Measurements from ENCODE around the gene GALNT2.

GALNT2 gene

DNA sequence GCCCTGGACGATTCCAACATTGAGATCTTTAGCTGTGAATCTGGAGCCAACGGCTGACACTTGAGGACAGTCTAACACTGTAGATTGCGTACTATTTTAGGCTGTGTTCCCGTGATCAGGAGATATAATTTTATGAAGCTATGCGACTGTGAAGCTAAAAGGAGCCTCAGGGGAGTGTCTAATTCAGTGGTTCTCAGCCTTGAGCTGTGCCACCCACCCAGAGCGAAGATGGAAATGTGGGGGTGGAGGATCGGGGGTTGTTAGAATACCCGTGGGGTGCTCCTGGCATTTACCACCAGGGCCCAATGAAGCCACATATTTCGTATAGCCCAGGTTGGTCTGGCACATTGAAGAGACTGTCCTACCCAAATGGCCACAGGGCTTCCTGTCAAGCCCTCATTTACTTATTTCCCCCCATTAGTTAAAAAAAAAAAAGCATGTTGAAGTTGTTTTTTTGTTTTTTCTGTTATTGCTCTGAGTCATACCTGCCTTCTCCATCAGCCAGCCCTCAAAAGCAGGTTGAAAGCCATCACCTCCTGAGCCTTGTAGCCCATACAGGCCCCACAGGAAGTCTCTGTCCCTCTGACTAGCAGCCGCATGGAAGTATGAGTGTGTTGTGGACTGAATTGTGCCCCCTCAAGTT is 141.7 kb downstream of the GALNT2 start:
- DNase-seq (ENCODE audit: low read depth) = no peak
- no peak overlapping the region for H3K4me3 ChIP-seq (ENCODE audit: control insufficient read depth, low read depth, low read length)
- TF ChIP-seq, protein P1, sequence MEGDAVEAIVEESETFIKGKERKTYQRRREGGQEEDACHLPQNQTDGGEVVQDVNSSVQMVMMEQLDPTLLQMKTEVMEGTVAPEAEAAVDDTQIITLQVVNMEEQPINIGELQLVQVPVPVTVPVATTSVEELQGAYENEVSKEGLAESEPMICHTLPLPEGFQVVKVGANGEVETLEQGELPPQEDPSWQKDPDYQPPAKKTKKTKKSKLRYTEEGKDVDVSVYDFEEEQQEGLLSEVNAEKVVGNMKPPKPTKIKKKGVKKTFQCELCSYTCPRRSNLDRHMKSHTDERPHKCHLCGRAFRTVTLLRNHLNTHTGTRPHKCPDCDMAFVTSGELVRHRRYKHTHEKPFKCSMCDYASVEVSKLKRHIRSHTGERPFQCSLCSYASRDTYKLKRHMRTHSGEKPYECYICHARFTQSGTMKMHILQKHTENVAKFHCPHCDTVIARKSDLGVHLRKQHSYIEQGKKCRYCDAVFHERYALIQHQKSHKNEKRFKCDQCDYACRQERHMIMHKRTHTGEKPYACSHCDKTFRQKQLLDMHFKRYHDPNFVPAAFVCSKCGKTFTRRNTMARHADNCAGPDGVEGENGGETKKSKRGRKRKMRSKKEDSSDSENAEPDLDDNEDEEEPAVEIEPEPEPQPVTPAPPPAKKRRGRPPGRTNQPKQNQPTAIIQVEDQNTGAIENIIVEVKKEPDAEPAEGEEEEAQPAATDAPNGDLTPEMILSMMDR (IDR thresholded peaks at IDR 0.05; ENCODE audit: control insufficient read depth, insufficient read depth, low read depth, low read length, missing control alignments) = no peak

DNA sequence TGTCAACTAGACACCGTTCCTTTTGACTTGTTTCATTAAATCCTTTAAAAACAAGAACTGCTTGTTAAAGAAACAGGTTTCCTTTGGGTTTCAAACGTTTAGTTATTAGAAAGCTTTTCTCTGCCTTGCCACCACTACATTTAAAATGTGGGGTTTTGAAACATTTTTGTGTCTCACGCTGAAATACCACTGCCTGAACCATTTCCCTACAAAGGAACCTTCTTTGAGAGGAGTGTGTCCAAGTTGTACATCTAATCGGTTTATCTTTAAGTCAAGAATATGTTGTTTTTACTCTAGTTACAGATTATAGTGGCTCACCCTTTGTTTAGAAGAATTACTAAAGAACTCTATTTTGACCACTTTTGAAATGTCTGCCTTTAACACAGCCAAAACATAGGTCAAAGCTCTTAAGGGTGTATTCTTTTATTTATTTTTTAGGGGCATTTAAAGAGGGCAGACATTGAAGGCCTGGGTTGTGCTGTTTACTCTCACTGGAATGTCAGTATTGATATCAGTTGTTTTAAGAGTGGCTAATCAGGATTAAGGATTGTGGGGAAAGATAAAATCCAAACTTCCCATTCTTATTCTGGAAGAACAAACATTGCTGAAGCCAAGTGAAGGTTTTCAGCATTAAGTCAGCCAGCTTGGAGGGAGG is 143.4 kb downstream of the GALNT2 start:
- no peak overlapping the region for H3K4me3 ChIP-seq (ENCODE audit: control insufficient read depth, low read depth, low read length)
- TF ChIP-seq, protein P1 (IDR thresholded peaks at IDR 0.05; ENCODE audit: control insufficient read depth, insufficient read depth, low read depth, low read length, missing control alignments) = no peak
- DNase-seq (ENCODE audit: low read depth) = no peak

DNA sequence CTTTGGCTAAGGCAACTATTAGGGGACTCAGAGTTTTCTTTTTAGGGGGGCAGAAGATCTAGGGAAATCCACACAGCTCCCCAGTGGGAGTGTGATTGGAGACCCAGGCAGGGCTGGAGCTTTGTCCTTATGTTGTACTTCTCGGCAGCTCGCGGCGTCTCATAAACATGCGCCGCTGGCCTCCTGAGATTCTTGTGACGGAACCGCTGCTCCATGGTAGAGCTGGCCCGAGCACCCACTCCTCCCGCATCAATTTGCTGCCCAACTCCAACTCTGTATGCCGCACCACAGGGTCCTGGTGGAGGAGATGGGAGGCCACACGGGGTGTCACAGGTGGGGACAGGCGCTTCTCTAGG is 143.9 kb downstream of the GALNT2 start:
- TF ChIP-seq, protein P1 (IDR thresholded peaks at IDR 0.05; ENCODE audit: control insufficient read depth, insufficient read depth, low read depth, low read length, missing control alignments) = no peak
- DNase-seq (ENCODE audit: low read depth) = no peak
- H3K4me3 ChIP-seq (ENCODE audit: control insufficient read depth, low read depth, low read length) = no peak overlapping the region

DNA sequence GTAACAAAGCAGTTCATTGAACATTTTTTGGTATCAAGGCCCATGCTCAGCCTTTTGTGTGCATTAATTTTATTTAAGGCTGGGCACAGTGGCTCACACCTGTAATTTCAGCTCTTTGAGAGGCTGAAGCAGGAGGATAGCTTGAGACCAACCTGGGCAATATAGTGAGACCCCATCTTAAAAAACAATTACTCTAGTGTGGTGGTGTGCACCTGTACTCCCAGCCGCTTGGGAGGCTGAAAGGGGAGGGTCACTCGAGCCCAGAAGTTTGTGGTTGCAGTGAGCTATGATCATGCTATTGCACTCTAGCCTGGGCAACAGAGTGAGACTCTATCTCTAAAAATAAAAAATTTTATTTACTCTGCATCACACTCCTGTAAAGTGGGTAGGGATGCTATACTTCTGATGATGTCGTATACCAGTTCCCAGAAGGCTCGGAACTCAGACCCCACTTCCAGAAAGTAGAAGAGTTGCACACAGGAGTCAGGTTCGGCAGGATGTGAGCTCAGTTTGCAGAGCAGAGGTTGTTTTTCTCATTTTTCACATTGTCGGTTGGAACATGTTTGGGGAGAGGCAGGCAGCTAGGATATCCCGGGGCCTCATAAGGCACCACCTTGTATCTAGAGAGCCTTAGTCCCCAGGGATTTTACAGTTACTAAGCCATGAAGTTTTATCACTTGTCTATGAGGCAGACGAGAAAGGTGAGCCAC is 144.6 kb downstream of the GALNT2 start:
- TF ChIP-seq, protein P1 (IDR thresholded peaks at IDR 0.05; ENCODE audit: control insufficient read depth, insufficient read depth, low read depth, low read length, missing control alignments) = no peak
- no peak for DNase-seq (ENCODE audit: low read depth)
- no peak overlapping the region for H3K4me3 ChIP-seq (ENCODE audit: control insufficient read depth, low read depth, low read length)

DNA sequence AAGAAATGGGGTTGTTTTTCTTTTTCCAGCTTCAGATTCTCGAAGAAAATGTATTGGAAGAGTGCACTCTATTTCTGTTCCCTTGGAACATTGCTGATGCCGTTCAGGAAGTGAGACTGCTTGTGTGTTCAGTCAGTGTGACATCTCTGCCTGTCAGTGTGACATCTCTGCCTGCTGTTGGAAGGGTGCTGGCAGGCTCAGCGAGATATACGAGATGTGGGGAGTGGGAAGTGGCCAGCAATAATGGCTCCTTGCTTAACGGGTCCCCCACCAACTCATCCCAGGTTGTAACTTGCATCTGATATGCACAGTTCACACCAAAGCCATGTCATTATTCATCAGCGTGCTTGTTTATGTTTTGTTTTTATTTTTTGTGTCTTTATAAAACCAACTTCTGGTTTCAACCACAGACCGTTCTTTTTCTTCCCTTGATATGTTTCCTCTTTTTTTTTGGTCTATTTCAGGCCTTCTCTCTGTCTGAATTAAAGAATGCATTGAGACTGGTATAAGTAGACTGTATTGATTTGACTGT is 145.4 kb downstream of the GALNT2 start:
- DNase-seq (ENCODE audit: low read depth) = no peak
- H3K4me3 ChIP-seq (ENCODE audit: control insufficient read depth, low read depth, low read length) = no peak overlapping the region
- TF ChIP-seq, protein P1 (IDR thresholded peaks at IDR 0.05; ENCODE audit: control insufficient read depth, insufficient read depth, low read depth, low read length, missing control alignments) = no peak

DNA sequence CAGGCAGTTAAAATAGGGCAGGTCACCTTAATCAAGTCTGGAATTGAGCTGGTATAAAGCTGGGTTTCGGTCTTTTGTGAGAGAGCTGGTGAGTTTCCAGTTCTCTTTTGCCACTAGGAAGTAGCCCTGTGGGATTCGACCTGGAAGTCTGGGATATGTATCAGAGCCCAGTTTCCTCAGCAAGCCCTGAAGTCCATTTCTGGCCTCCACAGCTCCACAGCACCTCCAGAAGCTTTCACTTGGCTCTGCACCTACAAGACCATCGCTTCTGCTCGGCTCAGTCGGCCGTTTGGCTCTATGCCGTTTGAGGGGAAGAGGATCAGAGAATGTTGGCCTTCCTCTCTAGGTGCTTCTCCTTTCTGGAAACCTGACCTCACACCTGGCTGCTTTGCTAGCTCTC is 148.0 kb downstream of the GALNT2 start:
- no peak overlapping the region for H3K4me3 ChIP-seq (ENCODE audit: control insufficient read depth, low read depth, low read length)
- TF ChIP-seq, protein P1 (IDR thresholded peaks at IDR 0.05; ENCODE audit: control insufficient read depth, insufficient read depth, low read depth, low read length, missing control alignments) = peak; percentile 52
- peak; percentile 25 for DNase-seq (ENCODE audit: low read depth)
